Daoy (cell line): ENCODE measurements around the gene VSTM1. TPM values are rescaled to one million over a fixed set of nuclear protein-coding genes. Genes with fewer than 3 reads are reported as not detected.
A peak's percentile ranks its signal among the peaks of the same experiment; 100 is the strongest.
"Not testable (repeated sequence)": the region's sequence is repeated elsewhere in the genome, so short reads cannot be mapped to it uniquely, and the experiment has no call there.

Source experiments
- DNase-seq: peaks from one replicate; pipeline ENCODE4 v3.0.0-alpha.2; 2015; ENCODE audit warnings: low read depth
- total RNA-seq: library from RNA; depleted of rRNA; stranded (reverse); fragments of >200 nt; shearing (Covaris generic); gene quantifications from 2 replicates; pipeline ENCODE4 v1.2.3, GENCODE V29; 2014; rRNA removed

VSTM1 gene
- total RNA-seq, result not detected in 2 replicates

- DNase-seq, result no peak
These were observed at the start of gene VSTM1 for GRCh38 chr19:54063350-54064116. Gene VSTM1, minus strand, starts transcription at chr19:54063897. Its CDS starts 120 bp downstream, at chr19:54063777.

- no peak for DNase-seq
These were observed 46.0 kb upstream of the VSTM1 start for GRCh38 chr19:54109651-54110050.

GRCh38 chr19:54108496-54108895, 44.8 kb upstream of the VSTM1 start:
- no peak for DNase-seq

GRCh38 chr19:54107876-54108490, 44.3 kb upstream of the VSTM1 start:
- no peak for DNase-seq

DNA sequence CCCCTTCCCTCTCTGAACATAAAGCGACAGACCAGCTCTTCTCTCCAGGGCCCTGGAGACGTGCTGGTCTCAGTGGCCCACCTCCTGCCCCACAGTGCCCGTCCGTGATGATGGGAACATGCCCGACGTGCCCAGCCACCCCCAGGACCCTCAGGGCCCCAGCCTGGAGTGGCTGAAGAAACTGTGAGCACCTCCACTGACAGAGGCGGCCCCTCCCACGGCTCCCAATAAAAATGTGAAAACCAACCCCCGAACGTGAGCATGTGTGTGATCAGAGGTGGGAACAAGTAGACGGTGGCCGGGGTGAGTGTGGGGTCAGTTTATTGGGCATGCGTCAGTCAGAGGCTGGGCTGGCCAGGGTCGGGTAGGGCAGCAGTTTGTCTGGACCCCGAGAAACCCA, 43.0 kb upstream of the VSTM1 start:
- no peak for DNase-seq

GRCh38 chr19:54105796-54106195, 42.1 kb upstream of the VSTM1 start:
- DNase-seq, result no peak

- DNase-seq, result no peak
These were observed 41.5 kb upstream of the VSTM1 start for GRCh38 chr19:54104998-54105715.

DNA sequence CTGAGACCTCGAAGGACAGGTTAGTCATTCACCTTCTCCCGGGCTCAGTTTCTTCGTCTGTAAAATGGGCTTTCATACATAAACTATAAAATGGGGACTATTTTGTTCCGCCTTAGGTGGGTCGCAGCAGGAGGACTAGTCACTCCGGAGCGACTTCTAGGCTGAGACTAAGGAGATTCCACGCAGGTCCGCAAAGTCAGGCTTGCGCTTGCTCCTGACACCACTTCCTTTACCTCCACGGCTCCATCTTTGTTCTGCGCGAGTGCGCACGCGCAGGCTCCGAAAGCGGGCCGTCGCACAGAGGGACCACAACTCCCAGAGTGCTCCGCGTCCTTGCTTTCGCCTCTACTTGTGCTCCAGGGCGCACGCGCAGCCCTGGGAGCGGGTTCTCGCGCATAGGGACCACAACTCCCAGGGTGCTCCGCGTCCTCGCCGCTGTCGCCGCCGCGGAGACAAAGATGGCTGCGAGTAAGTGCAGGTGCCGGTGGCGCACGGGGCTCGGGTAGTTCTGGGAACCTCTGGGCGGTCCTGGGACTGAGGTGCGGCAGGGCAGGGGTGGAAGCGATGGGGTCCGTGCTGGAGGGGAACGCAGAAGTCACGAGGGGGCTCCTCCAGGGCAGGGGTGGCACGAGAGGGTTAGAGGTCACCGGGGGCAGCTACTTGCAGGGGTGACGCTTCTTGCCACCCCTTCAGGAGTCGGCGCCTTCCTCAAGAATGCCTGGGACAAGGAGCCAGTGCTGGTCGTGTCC, 38.9 kb upstream of the VSTM1 start, which contains the start of gene NDUFA3:
Gene NDUFA3 (plus strand): TSS at position 435 of the 749 bp plus-strand sequence. CDS start 24 bp downstream, at position 459.
- peak; percentile 100 for DNase-seq

DNA sequence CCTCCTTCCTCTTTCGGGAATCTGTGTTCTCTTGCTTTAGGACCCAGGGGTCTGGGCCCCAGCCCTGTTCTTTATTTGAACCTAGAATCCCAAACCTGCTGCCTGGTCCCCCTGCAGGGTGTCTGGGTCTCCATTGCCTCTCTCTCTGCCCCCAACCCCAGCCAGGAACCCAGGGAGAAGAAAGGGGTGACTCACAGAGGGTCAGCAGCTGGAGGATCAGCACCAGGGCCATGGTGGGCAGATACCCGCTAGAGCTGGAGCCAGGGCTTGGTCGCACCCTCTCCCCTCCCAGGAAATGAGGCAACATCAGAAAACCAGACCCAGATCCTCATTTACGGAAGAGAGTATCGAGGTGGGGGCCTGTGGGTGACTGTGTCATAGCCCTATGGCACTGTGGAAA, 36.9 kb upstream of the VSTM1 start, which contains the start of gene OSCAR:
Gene OSCAR (minus strand): TSS at position 243 of the 400 bp plus-strand sequence. CDS start 11 bp downstream, at position 232.
- DNase-seq, result peak; percentile 46

- not testable (repeated sequence) for DNase-seq
These were observed 36.2 kb upstream of the VSTM1 start for GRCh38 chr19:54099903-54100255.

GRCh38 chr19:54099190-54099902, 35.6 kb upstream of the VSTM1 start:
- no peak for DNase-seq

GRCh38 chr19:54096617-54097106, 33.0 kb upstream of the VSTM1 start:
- peak; percentile 41 for DNase-seq

- peak; percentile 73 for DNase-seq
These were observed 32.3 kb upstream of the VSTM1 start for GRCh38 chr19:54095859-54096616.

DNA sequence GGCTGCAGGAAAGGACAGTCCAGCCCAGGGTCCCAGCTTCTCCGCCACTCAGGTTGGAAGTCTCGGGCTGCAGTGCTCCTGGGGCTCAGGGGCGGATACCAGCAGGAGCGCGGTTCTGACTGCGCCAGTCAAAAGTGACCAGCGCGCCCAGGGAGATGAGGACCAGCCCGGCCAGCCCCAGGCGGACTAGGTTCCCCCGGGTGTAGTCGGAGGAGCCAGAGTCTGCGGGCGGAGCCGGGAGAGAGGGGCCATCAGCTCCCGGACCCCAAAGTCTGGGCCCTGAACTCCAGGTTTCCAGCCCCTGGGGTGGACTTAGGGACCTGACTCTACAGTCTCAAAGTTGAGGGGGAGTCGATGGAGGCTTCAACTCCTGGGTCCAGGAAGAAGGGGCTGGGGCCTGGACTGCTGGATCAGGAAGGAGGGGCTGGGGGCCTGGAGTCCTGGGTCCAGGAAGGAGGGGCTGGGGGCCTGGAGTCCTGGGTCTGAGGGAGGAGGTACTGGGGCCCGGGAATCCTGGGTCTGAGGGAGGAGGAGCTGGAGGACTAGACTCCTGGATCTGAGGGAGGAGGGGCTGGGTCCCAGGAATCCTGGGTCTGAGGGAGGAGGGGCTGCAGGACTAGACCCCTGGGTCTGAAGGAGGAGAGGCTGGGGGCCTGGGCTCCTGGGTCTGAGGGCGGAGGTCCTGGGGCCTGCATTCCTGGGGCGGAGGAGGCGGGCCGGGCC, 31.6 kb upstream of the VSTM1 start:
- DNase-seq, result no peak

DNA sequence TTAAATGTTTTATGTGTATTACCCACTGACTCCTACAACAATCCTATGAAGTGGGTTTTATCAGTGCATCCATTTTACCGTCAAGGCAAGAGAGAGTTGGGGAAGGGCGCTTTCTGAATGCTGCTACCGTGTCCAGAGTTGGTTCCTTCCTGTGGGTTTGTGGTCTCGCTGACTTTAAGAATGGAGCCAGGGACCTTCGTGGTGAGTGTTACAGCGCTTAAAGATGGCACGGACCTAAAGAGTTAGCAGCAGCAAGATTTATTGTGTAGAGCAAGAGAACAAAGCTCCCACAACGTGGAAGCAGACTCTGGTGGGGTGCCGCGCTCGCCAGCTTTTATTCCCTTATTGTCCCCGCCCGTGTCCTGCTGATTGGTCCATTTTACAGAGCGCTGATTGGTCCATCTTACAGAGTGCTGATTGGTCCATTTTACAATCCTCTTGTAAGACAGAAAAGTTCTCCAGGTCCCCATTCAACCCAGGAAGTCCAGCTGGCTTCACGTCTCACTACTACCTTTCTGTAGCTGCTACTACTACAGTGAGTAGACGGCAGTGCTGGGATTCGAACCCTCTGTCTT, 30.8 kb upstream of the VSTM1 start:
- no peak for DNase-seq

GRCh38 chr19:54084410-54084809, 20.7 kb upstream of the VSTM1 start:
- DNase-seq, result no peak

DNA sequence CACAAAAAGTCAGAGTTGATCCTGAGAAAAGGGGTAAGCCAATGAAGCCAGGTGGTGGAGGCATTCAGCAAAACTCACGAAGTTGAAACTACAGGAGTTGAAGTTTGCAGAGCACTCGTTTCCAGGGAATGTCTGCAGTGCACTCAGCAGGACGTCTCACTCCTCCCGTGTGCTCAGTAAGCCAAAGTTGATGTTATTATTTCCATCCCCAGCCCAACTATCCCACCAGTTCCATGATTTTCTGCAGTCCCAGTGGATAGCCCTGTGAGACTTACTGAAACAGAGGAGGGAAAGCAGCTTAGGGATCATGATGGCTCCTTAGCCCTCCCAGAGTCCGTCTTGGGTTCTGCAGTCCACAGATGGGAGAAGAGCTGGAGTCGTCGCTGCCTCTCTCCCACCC, 17.3 kb upstream of the VSTM1 start, which contains the start of gene TARM1:
Gene TARM1 (minus strand): TSS at position 334 of the 400 bp plus-strand sequence. CDS start 25 bp downstream, at position 309.
- DNase-seq, result no peak

- no peak for DNase-seq
These were observed 13.6 kb upstream of the VSTM1 start for GRCh38 chr19:54077334-54077733.

GRCh38 chr19:54074851-54075250, 11.2 kb upstream of the VSTM1 start:
- DNase-seq, result no peak
